ENCODE results near the gene KCNH3.

DNA sequence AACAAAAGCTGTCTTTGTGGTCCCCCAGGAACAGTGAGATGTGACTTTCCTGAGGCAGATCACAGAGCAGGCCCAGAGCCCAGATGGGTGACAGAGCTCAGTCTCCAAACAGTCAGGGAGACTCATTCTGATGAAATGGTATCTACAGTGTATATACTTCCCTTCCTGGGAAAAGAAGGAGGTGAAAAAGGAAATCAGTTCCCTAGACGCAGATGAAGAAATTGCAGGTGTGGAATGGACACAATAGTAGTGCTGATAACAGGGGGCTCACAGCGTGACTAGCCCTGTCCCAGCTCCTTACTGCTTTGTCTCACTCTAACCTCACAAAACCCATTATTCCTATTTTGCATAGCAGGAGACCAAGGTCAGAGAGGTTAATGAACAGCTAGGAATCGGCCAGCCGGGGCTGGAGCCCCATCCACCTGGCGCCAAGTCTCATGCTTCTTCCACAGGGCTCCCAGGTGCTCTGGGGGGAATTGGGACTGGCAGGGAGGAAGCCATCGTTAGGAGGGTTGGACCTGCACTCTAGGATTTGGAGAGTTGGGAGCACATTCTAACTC is 11.9 kb downstream of the KCNH3 start:
- TF ChIP-seq, protein P1, sequence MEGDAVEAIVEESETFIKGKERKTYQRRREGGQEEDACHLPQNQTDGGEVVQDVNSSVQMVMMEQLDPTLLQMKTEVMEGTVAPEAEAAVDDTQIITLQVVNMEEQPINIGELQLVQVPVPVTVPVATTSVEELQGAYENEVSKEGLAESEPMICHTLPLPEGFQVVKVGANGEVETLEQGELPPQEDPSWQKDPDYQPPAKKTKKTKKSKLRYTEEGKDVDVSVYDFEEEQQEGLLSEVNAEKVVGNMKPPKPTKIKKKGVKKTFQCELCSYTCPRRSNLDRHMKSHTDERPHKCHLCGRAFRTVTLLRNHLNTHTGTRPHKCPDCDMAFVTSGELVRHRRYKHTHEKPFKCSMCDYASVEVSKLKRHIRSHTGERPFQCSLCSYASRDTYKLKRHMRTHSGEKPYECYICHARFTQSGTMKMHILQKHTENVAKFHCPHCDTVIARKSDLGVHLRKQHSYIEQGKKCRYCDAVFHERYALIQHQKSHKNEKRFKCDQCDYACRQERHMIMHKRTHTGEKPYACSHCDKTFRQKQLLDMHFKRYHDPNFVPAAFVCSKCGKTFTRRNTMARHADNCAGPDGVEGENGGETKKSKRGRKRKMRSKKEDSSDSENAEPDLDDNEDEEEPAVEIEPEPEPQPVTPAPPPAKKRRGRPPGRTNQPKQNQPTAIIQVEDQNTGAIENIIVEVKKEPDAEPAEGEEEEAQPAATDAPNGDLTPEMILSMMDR (IDR thresholded peaks at IDR 0.05; ENCODE audit: control extremely low read depth in 1 of 3, insufficient read depth in 1 of 3, low read depth in 1 of 3, low read length in 3 of 3) = no peak
- TF ChIP-seq POLR2AphosphoS5 (IDR thresholded peaks at IDR 0.05; ENCODE audit: low read depth, low read length) = no peak

Measured in H1 (cell line).